GM08714 (cell line): ENCODE results near the gene XPO6.
A peak's percentile ranks its signal among the peaks of the same experiment; 100 is the strongest.
"Not testable (repeated sequence)": the region's sequence is repeated elsewhere in the genome, so short reads cannot be mapped to it uniquely, and the experiment has no call there.

Source experiments
- H3K4me3 ChIP-seq: fragments of 200-500 bp; sonication (Bioruptor generic); 2 replicates; pipeline ENCODE4 v1.5.1; 2014; ENCODE audit warnings: mild to moderate bottlenecking, low read length, inconsistent platforms
- ZNF274 ChIP-seq: IDR thresholded peaks from 2 replicates; pipeline ENCODE4 v1.6.1; 2012; ENCODE audit warnings: mild to moderate bottlenecking, low read depth, low read length

Gene XPO6

DNA sequence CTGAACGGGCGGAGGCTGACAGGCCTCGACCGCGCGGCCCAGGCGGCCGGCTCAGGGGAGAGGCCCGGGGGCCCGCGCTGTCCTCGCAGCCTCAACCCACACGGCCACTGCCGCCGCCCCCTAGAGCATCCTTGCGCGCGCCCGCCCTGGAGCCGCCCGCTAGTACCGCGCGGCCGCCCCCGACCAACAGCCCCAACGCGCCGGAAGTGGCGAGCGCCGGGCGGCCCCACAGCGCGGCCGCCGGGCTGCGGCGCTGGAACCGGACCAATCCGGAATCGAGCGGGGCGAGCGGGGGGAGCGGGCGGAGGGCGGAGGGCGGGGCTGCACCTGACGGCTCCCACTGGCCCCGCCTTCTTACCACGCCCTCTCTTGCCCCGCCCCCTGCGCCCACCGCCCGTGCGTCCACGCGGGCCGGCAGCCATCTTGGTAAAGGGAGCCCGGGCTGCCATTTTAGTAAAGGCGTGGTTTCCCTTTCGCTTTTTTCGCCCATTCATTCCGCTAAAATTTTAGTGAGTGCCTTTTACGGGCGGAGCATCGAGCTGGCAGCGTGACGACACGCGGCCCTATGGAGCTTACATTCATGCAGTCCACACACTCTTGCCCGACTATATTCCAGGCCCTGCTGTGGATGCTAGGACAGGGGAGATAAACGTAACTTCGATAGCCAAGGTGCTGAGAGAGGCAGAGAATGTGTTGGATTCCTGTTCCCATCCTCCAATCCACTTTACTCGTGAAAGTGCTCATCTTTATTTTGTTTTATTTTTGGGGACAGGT lies at the start of gene XPO6:
TSS of gene XPO6 (minus strand) at position 208 of the 774 bp plus-strand sequence. CDS start 597 bp downstream, outside the sequence.
- TF ChIP-seq ZNF274, result no peak
- peak within 1 kb of the TSS; percentile 94 for H3K4me3 ChIP-seq

- TF ChIP-seq ZNF274, result no peak
- no peak overlapping the region for H3K4me3 ChIP-seq
These were observed 48.4 kb upstream of the XPO6 start for GRCh38 chr16:28260193-28260592.

GRCh38 chr16:28259781-28260150 lies 48.0 kb upstream of the XPO6 start:
- TF ChIP-seq ZNF274, result no peak
- no peak overlapping the region for H3K4me3 ChIP-seq

DNA sequence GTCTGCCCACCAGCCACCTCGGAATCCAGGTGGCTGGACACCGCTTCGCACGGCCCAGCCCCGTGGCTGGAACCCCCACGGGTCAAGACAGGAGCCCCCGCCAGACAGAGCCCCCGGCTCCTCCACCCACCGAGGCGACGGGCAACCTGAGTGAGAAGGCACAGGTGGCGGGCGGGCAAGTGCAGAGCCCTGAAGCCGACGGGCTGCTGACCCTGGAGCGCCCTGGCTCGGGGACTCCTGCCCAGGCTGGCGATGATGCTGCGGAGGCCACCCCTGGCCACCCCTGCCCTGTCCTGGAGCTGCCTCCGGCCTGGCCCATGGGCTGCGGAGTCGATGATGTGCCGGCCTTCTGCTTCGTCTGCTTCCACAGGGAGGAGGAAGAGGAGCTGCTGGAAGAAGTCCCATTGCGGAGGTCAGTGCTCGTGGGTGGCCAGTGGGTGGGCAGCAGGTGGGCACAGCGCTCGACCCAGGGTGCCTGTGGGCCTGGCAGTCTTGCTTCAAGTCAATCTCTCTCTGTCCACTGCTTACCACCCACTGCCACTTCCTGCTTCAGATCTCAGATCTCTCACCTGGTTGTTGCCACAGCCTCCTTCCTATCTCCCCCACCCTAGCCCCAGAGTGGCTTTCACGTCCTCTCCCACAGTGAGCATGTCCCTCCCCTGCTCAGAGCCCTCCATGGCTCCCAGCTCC lies 47.5 kb upstream of the XPO6 start:
- TF ChIP-seq ZNF274, result no peak
- H3K4me3 ChIP-seq, result no peak overlapping the region

GRCh38 chr16:28258567-28258966 lies 46.8 kb upstream of the XPO6 start:
- no peak for TF ChIP-seq ZNF274
- no peak overlapping the region for H3K4me3 ChIP-seq

DNA sequence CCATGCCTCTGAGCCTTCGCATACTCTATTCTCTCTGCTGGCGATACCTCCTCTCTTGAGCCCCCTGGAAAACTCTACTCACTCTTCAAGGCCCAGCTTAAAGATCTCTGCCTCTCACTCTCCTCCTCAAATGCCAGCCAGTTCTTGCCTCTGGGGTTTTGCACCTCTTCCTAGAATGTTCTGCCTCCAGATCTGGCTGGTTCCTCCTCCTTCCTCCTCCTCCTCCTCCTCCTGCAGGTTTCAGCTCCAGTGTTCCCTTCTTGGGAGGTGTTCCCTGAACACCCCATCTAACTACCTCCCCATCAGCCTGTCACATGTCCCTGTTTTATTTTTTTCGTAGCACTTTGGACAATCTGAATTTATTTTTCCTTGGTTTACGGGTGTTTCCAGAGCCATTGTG lies 45.5 kb upstream of the XPO6 start:
- no peak for TF ChIP-seq ZNF274
- no peak overlapping the region for H3K4me3 ChIP-seq

DNA sequence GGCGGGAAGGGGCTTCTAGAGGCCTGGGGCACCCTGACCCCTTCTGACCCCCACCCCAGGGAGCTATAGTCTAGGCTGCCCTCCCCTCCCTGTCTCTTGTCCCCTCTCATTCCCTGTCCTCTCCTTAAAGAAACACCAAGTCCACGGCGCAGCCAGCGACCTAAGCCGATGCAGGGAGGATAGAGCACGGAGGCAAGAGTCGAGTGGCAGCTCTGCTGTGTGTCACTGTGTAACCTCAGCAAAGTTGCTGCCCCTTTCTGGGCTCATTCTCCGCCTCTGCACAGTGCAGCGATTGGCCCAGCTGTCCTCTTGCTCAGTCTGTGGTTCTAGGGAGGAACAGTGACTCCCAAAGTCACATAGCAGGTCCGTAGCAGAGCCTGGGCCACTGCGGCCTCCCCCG lies 44.1 kb upstream of the XPO6 start:
- TF ChIP-seq ZNF274, result no peak
- H3K4me3 ChIP-seq, result no peak overlapping the region

GRCh38 chr16:28254158-28254557 lies 42.4 kb upstream of the XPO6 start:
- no peak for TF ChIP-seq ZNF274
- no peak overlapping the region for H3K4me3 ChIP-seq

DNA sequence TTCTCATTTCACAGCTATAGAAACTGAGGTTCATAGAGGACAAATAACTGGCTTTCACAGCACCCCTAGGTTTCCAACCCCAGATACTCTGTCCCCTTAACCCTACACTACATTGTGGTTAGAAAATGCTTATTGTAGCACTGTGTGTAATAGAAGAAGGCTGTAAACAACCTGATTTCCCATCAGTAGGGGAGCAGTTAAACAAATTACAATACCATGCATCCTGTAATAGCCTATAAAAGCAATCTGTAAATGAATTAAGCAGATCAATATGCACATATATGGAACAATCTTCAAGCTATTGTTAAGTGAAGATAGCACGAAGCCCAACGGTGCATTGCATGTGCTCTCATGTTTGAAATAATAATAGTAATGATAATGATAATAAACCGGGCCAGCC lies 39.2 kb upstream of the XPO6 start:
- H3K4me3 ChIP-seq, result no peak overlapping the region
- no peak for TF ChIP-seq ZNF274

DNA sequence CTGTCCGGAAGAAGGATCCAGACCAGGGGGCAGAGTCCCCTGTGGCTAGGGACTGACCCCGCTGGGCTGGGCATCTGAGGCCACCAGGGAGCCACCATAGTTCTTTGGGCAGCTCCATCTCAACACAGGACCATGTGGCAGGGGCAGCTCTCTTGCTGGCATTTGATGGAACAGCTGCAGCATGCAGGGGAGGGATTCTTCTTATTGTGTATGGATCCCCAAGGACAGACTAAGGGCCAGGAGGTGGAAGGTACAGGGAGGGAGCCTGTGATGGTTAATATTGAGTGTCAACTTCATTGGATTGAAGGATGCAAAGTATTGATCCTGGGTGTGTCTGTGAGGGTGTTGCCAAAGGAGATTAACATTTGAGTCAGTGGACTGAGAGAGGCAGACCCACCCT lies 37.7 kb upstream of the XPO6 start:
- not testable (repeated sequence) for H3K4me3 ChIP-seq

GRCh38 chr16:28241924-28242323 lies 30.2 kb upstream of the XPO6 start:
- H3K4me3 ChIP-seq, result no peak overlapping the region
- no peak for TF ChIP-seq ZNF274

DNA sequence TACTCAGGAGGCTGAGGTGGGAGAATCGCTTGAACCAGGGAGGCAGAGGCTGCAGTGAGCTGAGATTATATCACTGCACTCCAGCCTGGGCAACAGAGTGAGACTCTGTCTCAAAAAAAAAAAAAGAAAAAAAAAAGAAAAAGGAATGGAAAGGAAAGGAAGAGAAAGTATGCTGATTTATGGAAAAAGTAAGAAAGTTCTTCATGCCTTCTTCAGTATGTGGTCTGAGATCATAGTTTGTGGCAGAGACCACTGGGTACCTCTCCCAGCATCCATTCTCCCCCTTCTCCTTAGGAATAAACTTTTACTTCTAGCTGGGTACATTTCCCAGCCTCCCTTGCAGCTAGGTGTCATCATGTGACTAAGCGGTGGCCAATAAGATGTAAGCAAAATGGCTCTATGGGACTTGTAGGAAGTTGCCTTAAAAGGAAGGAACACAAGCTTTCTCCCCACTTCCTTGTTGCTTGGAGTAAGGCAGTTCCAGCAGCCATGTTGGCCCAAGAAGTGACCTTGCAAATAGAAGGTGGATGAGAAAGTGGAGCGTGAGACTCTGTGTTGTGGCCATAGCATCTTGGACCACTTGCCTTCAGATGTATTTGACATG lies 26.1 kb upstream of the XPO6 start:
- H3K4me3 ChIP-seq, result no peak overlapping the region
- no peak for TF ChIP-seq ZNF274

DNA sequence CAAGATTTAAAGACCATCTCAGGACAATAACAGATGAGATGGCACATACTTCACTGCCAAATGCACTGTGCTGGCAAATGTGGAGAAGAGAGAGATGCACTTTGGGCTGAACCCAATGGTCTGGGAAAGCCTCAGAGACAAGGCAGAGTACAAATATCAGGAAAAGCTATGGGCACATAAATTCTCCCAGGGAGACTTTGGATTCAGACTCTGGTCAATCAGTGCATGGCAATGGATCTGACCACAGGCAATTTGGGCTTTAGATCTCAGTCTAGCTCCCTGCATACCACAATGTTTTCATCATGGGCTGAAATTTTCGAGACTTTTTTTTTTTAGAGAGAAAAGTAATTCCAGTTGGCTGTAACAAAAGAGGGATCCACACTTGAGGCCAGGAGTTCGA lies 20.0 kb upstream of the XPO6 start:
- H3K4me3 ChIP-seq, result no peak overlapping the region
- TF ChIP-seq ZNF274, result no peak

DNA sequence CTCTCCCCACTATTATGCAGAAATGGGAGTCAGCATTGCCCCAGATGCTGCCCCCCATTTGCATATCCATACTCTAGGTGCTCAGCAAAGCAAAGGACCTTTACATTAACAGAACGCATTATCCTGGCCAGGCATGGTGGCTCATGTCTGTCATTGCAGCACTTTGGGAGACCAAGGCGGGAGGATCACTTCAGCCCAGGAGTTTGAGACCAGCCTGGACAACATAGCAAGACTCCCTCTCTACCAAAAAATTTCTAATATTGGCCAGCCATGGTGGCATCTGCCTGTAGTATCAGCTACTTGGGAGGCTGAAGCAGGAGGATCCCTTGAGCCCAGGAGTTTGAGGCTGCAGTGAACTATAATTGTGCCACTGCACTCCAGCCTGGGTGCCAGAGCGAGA lies 12.1 kb upstream of the XPO6 start:
- H3K4me3 ChIP-seq, result not testable (repeated sequence)

- not testable (repeated sequence) for H3K4me3 ChIP-seq
These were observed 8.0 kb upstream of the XPO6 start for GRCh38 chr16:28219777-28220176.
